ENCODE data around the gene TDRKH.

The TDRKH gene

DNA sequence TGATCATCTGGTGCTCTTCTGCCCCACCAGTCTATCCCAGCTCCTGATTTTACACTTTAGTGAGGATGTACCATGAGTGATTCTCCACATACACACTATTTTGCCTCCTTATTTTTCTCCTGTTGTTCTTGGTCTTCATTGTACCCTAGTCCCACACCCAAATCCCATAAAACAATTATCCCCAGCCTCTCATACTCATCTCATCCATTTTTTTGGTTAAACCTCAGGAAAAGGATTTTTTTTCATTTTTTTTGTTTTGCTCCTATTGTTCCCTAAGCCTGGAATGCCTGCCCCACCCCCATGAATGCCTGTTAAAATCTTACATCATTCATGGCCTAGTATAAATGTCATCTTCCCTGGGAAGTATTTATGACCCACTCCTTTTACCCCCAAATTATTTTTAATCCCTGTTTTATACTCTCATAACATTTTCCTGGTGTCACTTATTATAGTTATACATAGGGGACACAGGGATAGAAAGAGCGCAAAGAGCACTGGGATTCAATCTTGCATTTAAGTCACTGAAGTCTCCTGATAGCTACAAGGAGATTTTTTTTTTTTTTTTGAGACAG, 19.8 kb upstream of the TDRKH start:
- H3K4me3 ChIP-seq (ENCODE audit: low read depth, low read length), result no peak overlapping the region
- no peak for DNase-seq (ENCODE audit: low read depth)
- TF ChIP-seq, protein P1, sequence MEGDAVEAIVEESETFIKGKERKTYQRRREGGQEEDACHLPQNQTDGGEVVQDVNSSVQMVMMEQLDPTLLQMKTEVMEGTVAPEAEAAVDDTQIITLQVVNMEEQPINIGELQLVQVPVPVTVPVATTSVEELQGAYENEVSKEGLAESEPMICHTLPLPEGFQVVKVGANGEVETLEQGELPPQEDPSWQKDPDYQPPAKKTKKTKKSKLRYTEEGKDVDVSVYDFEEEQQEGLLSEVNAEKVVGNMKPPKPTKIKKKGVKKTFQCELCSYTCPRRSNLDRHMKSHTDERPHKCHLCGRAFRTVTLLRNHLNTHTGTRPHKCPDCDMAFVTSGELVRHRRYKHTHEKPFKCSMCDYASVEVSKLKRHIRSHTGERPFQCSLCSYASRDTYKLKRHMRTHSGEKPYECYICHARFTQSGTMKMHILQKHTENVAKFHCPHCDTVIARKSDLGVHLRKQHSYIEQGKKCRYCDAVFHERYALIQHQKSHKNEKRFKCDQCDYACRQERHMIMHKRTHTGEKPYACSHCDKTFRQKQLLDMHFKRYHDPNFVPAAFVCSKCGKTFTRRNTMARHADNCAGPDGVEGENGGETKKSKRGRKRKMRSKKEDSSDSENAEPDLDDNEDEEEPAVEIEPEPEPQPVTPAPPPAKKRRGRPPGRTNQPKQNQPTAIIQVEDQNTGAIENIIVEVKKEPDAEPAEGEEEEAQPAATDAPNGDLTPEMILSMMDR (IDR thresholded peaks at IDR 0.05; ENCODE audit: control insufficient read depth, extremely low read depth, insufficient read depth), result no peak

DNA sequence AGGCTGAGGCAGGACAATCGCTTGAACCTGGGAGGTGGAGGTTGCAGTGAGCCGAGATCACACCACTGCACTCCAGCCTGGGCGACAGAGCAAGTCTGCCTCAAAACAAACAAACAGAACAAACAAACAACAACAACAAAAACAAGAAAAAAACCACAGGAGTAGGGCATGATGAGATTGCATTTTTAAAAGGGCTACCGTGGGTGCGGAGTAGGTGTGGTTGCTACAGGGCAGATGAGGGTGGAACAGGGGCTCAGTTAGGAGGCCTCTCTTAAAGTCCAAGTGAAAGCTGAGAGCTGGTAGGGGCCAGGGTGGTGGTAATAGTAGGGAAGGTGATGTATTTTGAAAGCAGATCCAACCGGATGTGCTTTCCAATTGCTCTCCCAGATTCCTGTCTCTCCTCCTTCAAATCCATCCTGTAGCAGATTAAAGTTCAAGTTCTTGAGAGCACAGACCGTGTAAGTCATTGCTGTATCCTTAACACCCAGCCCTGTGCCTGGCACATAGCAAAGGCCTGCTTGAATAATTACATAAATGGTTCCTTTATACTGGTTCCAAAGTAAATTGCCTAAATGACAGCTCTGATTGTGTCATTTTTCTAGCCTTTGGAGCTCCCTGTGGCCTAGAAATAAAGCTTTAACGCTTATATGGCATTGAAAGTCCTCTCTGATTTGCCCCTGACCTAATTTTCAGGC, 19.1 kb upstream of the TDRKH start:
- H3K4me3 ChIP-seq (ENCODE audit: low read depth, low read length), result no peak overlapping the region
- no peak for DNase-seq (ENCODE audit: low read depth)
- TF ChIP-seq, protein P1 (IDR thresholded peaks at IDR 0.05; ENCODE audit: control insufficient read depth, extremely low read depth, insufficient read depth), result no peak

DNA sequence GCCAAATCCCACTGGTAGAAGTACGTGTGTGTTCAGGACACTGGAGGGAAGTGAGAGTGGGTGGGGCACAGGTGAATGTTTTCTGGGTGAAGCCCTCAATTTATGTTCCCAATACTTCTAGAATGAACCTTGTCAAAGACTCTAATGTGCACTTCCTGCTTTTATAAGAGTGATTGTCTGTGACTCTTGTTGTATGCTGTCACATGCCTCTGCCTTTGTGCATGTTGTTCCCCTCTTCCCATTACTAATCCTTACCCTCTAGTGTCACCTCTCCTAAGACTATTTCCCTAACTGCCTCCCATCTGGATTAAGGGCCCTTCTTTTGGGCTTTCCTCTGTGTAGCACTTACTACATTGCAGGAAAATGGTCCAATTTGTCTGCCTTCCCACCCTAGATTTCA, 17.5 kb upstream of the TDRKH start:
- H3K4me3 ChIP-seq (ENCODE audit: low read depth, low read length), result no peak overlapping the region
- TF ChIP-seq, protein P1 (IDR thresholded peaks at IDR 0.05; ENCODE audit: control insufficient read depth, extremely low read depth, insufficient read depth), result no peak
- no peak for DNase-seq (ENCODE audit: low read depth)

DNA sequence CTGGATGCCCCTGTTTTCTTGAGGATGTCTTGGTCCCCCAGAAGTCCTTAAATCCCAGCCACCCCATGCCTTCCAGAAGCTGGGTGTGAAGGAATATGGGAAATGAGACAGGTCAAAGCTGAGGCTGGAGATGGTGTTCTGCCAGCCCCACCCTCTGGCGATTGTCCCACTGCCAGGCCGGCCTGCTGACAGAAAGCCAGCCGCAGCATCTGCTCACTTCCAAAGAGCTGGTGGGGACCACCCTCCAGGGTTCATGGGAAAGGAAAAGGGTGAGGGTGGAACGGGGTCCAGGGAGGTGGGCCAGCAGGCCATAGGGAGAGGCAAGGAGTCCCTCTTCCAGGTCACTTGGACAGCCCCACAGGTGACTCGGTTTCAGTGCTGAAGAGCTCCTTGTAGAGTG, 16.8 kb upstream of the TDRKH start:
- TF ChIP-seq, protein P1 (IDR thresholded peaks at IDR 0.05; ENCODE audit: control insufficient read depth, extremely low read depth, insufficient read depth), result no peak
- no peak for DNase-seq (ENCODE audit: low read depth)
- H3K4me3 ChIP-seq (ENCODE audit: low read depth, low read length), result no peak overlapping the region

DNA sequence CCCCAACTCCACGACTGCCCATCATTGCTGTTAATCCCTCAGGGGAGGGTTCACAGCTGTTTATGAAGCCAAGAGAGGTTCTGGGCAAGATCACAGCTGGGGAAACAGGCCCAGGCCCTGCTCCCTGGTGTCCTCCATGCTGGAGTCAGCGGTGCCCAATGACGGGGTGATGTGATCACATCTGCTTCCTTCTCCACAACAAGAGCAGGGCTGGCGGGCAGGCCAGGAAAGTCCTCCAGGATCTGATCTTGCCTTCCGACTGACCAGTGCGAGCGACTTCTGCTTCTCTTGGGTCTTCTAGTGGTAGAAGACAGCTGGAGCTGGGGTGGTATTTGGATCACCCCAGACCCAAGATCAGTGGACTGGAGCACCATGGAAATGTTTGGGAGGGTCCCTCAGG, 15.9 kb upstream of the TDRKH start:
- H3K4me3 ChIP-seq (ENCODE audit: low read depth, low read length), result no peak overlapping the region
- TF ChIP-seq, protein P1 (IDR thresholded peaks at IDR 0.05; ENCODE audit: control insufficient read depth, extremely low read depth, insufficient read depth), result no peak
- DNase-seq (ENCODE audit: low read depth), result no peak

DNA sequence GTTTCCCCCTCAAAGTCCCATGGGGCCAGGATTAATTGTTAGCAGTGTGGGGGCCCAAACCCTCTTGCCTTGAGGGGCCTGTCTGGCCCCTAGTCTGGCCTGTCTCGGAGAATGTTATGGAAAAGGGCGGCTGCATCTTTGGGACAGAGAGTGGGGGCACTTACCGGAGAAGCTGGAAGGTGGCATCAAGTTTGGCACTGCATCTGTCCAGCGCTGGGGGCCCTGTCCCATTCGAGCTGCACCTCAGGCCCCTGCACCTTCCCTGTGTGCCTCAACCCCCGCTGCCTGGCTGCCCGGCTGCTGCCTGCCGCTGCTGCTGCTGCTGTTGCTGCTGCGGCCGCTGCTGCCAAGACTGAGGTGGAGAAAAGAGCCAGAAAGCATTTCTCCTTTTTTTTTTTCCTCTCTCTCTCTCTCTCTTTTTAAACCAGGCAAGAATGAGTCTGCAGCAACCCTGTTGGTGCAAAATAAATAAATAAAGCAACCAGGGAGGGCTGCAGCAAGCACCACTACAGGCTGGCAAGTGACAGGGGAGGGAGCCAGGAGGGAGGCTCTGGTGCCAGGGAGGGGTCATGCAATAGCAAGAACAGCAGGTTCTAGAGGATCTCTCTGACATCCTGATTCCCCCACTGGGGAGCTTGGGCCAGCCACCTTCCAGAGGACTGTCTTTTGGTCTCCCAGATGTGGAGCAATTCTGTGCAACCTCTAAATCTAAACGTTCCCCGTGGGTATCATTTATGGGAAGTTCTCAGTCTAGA, 14.9 kb upstream of the TDRKH start, which contains the start of gene LINGO4:
TSS of gene LINGO4 (minus strand) at position 354 of the 755 bp plus-strand sequence. CDS start 2,715 bp downstream, outside the sequence.
- TF ChIP-seq, protein P1 (IDR thresholded peaks at IDR 0.05; ENCODE audit: control insufficient read depth, extremely low read depth, insufficient read depth), result no peak
- no peak within 1 kb of the TSS for H3K4me3 ChIP-seq (ENCODE audit: low read depth, low read length)
- DNase-seq (ENCODE audit: low read depth), result no peak

Data from LNCaP clone FGC (cell line).